ENCODE results near the gene FFAR1.

GRCh38 chr19:35299523-35300338, 48.0 kb upstream of the FFAR1 start:
- TF ChIP-seq CTCF (conservative IDR thresholded peaks at IDR 0.05) (no peak), ZFX (IDR thresholded peaks at IDR 0.05) (no peak)

Data from C4-2B (cell line).